HEK293 (cell line): ENCODE measurements around the gene ZNF593.

ENCODE experiments used
- CTCF ChIA-PET: fragments of 350-600 bp; formaldehyde crosslinking; extraction: SDS; loops from one replicate; lab custom pipeline; 2021; ENCODE audit warnings: antibody characterized with exemption; lab: Yijun Ruan, JAX
- POLR2A ChIA-PET: fragments of 300-600 bp; formaldehyde crosslinking; extraction: SDS; loops from one replicate; lab custom pipeline; 2020; ENCODE audit warnings: antibody characterized with exemption, inconsistent platforms; lab: Yijun Ruan, JAX
- H3K27ac ChIP-seq: fragments of 200-500 bp; sonication (Bioruptor generic); 2 replicates; pipeline ENCODE4 v1.5.1; 2014; ENCODE audit warnings: low read depth, low read length, control low read depth, inconsistent platforms; ENCODE audit errors: extremely low read depth
- H3K36me3 ChIP-seq, 2 experiments: fragments of 200-500 bp in 1 of 2; sonication (Bioruptor generic) in 1 of 2; 1 replicate in 1 of 2; 2 replicates in 1 of 2; pipeline ENCODE4 v1.5.1; 2014 to 2017; ENCODE audit warnings: inconsistent platforms in 2 of 2, low read length in 2 of 2; ENCODE audit not compliant: control insufficient read depth in 2 of 2, insufficient read depth in 1 of 2
- H3K4me1 ChIP-seq: fragments of 200-500 bp; sonication (Bioruptor generic); 2 replicates; pipeline ENCODE4 v1.5.1; 2014; ENCODE audit warnings: mild to moderate bottlenecking, low read length, inconsistent platforms; ENCODE audit not compliant: control insufficient read depth, insufficient read depth
- H3K4me3 ChIP-seq: 2 replicates; pipeline ENCODE4 v1.5.1; 2011; ENCODE audit warnings: low read depth, mild to moderate bottlenecking, control low read depth, low read length, moderate library complexity
- H3K9me3 ChIP-seq: fragments of 200-500 bp; sonication (Bioruptor generic); 2 replicates; pipeline ENCODE4 v1.5.1; 2014; ENCODE audit warnings: low read depth, low read length, inconsistent platforms; ENCODE audit not compliant: control insufficient read depth, insufficient read depth
- FEZF1 ChIP-seq: fragments of 450-650 bp; formaldehyde crosslinking; IDR thresholded peaks from 2 replicates; pipeline ENCODE4 v1.5.1; 2016; ENCODE audit warnings: missing biosample characterization, missing genetic modification characterization
- HOXD13 ChIP-seq: sonication (generic); formaldehyde crosslinking; IDR thresholded peaks from 2 replicates; pipeline ENCODE4 v1.8.0; 2022; ENCODE audit warnings: missing genetic modification reagents, borderline replicate concordance
- KLF10 ChIP-seq: fragments of 450-650 bp; IDR thresholded peaks from 2 replicates; pipeline ENCODE4 v1.5.1; 2018; ENCODE audit warnings: missing biosample characterization, mild to moderate bottlenecking, missing genetic modification characterization
- KLF9 ChIP-seq: fragments of 450-650 bp; formaldehyde crosslinking; IDR thresholded peaks from 2 replicates; pipeline ENCODE4 v1.5.1; 2016; ENCODE audit warnings: missing biosample characterization, missing genetic modification characterization, low read depth
- OVOL3 ChIP-seq: fragments of 450-650 bp; formaldehyde crosslinking; IDR thresholded peaks from 2 replicates; pipeline ENCODE4 v1.5.1; 2016; ENCODE audit warnings: missing biosample characterization, missing genetic modification characterization
- SP2 ChIP-seq: fragments of 450-650 bp; formaldehyde crosslinking; IDR thresholded peaks from 2 replicates; pipeline ENCODE4 v1.5.1; 2016; ENCODE audit warnings: missing biosample characterization, missing genetic modification characterization
- SP3 ChIP-seq: fragments of 450-650 bp; formaldehyde crosslinking; IDR thresholded peaks from 2 replicates; pipeline ENCODE4 v1.5.1; 2016; ENCODE audit warnings: missing biosample characterization, missing genetic modification characterization
- ZFP41 ChIP-seq: fragments of 450-650 bp; formaldehyde crosslinking; IDR thresholded peaks from 2 replicates; pipeline ENCODE4 v1.5.1; 2016; ENCODE audit warnings: missing biosample characterization, missing genetic modification characterization, borderline replicate concordance
- ZNF423 ChIP-seq: fragments of 450-650 bp; formaldehyde crosslinking; IDR thresholded peaks from 2 replicates; pipeline ENCODE4 v1.5.1; 2016; ENCODE audit warnings: missing biosample characterization, missing genetic modification characterization
- ZNF544 ChIP-seq: fragments of 450-650 bp; formaldehyde crosslinking; IDR thresholded peaks from 2 replicates; pipeline ENCODE4 v1.5.0; 2017; ENCODE audit warnings: missing biosample characterization, missing genetic modification characterization
- ZNF600 ChIP-seq: fragments of 450-650 bp; formaldehyde crosslinking; IDR thresholded peaks from 2 replicates; pipeline ENCODE4 v1.5.1; 2016; ENCODE audit warnings: missing biosample characterization, missing genetic modification characterization
- ZNF626 ChIP-seq: fragments of 450-650 bp; sonication (Bioruptor Pico); formaldehyde crosslinking; IDR thresholded peaks from 2 replicates; pipeline ENCODE4 v1.5.1; 2018; ENCODE audit warnings: missing biosample characterization, missing genetic modification characterization, inconsistent platforms
- ZNF645 ChIP-seq: fragments of 450-650 bp; formaldehyde crosslinking; IDR thresholded peaks from 2 replicates; pipeline ENCODE4; 2016; ENCODE audit warnings: missing biosample characterization, missing genetic modification characterization
- TF ChIP-seq, protein P1 (sequence below): fragments of 450-650 bp; formaldehyde crosslinking; IDR thresholded peaks from 2 replicates; pipeline ENCODE4 v1.5.1; 2017; ENCODE audit warnings: missing biosample characterization, missing genetic modification characterization
- TF ChIP-seq, protein P2 (sequence below): fragments of 450-650 bp; formaldehyde crosslinking; IDR thresholded peaks from 2 replicates; pipeline ENCODE4 v1.5.1; 2016; ENCODE audit warnings: missing biosample characterization, missing genetic modification characterization
- TF ChIP-seq, protein P3 (sequence below): fragments of 450-650 bp; formaldehyde crosslinking; IDR thresholded peaks from 2 replicates; pipeline ENCODE4 v1.5.1; 2017; ENCODE audit warnings: missing biosample characterization, missing genetic modification characterization
- TF ChIP-seq, protein P4 (sequence below): fragments of 450-650 bp; formaldehyde crosslinking; conservative IDR thresholded peaks from 2 replicates; pipeline ENCODE4 v1.5.1; 2016; ENCODE audit warnings: low read depth, missing biosample characterization, missing genetic modification characterization
- TF ChIP-seq, protein P5 (sequence below): fragments of 450-650 bp; formaldehyde crosslinking; IDR thresholded peaks from 2 replicates; pipeline ENCODE4 v1.5.1; 2017; ENCODE audit warnings: missing biosample characterization, missing genetic modification characterization

Gene ZNF593

DNA sequence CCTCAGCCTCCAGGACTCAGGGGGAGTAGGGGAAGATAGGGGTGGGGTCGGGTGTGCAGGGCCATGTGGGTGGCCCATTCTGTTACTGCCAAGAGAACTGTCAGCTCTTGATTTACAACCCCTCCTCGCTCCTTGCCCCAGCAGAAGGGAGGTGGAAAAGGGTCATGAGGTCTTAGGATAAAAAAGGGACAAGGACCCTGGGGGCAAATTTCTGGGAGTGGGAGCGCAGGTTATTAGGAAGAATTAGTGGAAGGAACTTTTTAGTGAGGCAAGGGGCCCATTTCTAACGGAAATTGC, 10.0 kb upstream of the ZNF593 start (continued):
- TF ChIP-seq, protein P1, sequence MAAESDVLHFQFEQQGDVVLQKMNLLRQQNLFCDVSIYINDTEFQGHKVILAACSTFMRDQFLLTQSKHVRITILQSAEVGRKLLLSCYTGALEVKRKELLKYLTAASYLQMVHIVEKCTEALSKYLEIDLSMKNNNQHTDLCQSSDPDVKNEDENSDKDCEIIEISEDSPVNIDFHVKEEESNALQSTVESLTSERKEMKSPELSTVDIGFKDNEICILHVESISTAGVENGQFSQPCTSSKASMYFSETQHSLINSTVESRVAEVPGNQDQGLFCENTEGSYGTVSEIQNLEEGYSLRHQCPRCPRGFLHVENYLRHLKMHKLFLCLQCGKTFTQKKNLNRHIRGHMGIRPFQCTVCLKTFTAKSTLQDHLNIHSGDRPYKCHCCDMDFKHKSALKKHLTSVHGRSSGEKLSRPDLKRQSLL (tag by site-specific recombination), result no peak
- TF ChIP-seq ZNF423 (no peak), SP3 (no peak)
- TF ChIP-seq, protein P2, sequence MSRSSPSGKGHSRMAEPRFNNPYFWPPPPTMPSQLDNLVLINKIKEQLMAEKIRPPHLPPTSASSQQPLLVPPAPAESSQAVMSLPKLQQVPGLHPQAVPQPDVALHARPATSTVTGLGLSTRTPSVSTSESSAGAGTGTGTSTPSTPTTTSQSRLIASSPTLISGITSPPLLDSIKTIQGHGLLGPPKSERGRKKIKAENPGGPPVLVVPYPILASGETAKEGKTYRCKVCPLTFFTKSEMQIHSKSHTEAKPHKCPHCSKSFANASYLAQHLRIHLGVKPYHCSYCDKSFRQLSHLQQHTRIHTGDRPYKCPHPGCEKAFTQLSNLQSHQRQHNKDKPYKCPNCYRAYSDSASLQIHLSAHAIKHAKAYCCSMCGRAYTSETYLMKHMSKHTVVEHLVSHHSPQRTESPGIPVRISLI, result no peak
- TF ChIP-seq, protein P3, sequence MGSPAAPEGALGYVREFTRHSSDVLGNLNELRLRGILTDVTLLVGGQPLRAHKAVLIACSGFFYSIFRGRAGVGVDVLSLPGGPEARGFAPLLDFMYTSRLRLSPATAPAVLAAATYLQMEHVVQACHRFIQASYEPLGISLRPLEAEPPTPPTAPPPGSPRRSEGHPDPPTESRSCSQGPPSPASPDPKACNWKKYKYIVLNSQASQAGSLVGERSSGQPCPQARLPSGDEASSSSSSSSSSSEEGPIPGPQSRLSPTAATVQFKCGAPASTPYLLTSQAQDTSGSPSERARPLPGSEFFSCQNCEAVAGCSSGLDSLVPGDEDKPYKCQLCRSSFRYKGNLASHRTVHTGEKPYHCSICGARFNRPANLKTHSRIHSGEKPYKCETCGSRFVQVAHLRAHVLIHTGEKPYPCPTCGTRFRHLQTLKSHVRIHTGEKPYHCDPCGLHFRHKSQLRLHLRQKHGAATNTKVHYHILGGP (tag by site-specific recombination), result no peak

DNA sequence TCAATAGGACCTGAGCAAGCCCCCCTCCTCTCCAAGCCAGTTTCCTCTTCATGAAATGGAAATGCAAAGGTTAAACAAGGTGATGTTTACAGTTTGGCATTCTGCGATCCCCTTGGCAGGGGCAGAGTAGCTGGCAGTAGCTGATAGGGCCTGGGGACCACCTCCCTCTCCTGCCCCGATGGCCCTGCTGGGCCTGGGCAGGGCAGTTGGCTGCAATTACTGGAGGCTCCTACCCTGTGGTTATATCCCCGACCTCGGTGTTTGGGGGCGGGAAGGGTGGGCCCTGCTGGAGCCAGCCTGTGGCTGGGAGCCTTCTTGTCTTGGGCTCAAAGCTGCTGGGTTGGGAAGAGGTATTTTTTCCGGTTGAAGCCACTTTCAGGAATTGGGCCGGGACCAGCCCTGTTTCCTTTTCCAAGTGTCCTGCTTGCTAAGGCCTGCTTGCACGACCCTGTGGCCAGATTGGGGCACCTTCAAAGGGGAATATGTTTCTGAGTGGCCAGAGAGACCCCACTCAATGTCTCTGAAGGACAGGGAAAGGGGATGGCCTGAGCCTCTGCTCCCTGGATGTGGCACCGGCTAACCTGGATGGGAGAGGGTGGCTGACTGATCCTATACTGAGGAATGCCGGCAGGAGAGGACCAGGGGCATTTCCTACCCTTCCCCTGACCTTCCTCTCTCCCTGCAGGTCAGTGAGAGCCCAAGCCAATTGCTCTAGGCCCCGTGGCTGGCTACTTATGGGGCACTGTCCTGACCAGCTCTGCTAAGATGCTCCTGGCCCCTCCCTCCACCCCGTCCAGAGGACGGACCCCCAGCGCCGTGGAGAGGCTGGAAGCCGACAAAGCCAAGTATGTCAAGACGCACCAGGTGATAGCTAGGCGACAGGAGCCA, 8.9 kb upstream of the ZNF593 start:
- ChIA-PET POLR2A (interaction anchor here (1.0 kb wide), 1 partner anchor 9 kb away, joined by 4 read pairs; the partner anchor contains the start of gene ZNF593), CTCF (interaction anchor here (0.9 to 1.8 kb wide), 3 partner anchors 9 to 72 kb away, joined by 4 to 9 read pairs (median 7); partner anchors contain the start of gene ZNF593)
- Histone ChIP-seq H3K9me3 (no peaks in the 10 kb centered on the region), H3K4me3 (no peak overlapping the region), H3K27ac (no peak overlapping the region), H3K4me1 (no peaks in the 10 kb centered on the region; the same call in 1 of the 2 replicates)
- TF ChIP-seq KLF10 (tag by site-specific recombination) (no peak), OVOL3 (tag by site-specific recombination) (no peak), ZNF645 (tag by site-specific recombination) (no peak), HOXD13 (CRISPR knock-in tag) (no peak), SP2 (tag by site-specific recombination) (no peak), ZFP41 (tag by site-specific recombination) (no peak), KLF9 (tag by site-specific recombination) (no peak), ZNF544 (tag by site-specific recombination) (no peak), FEZF1 (tag by site-specific recombination) (no peak), ZNF626 (tag by site-specific recombination) (no peak), ZNF600 (tag by site-specific recombination) (no peak)
- TF ChIP-seq, protein P3 (tag by site-specific recombination), result no peak
- TF ChIP-seq, protein P4, sequence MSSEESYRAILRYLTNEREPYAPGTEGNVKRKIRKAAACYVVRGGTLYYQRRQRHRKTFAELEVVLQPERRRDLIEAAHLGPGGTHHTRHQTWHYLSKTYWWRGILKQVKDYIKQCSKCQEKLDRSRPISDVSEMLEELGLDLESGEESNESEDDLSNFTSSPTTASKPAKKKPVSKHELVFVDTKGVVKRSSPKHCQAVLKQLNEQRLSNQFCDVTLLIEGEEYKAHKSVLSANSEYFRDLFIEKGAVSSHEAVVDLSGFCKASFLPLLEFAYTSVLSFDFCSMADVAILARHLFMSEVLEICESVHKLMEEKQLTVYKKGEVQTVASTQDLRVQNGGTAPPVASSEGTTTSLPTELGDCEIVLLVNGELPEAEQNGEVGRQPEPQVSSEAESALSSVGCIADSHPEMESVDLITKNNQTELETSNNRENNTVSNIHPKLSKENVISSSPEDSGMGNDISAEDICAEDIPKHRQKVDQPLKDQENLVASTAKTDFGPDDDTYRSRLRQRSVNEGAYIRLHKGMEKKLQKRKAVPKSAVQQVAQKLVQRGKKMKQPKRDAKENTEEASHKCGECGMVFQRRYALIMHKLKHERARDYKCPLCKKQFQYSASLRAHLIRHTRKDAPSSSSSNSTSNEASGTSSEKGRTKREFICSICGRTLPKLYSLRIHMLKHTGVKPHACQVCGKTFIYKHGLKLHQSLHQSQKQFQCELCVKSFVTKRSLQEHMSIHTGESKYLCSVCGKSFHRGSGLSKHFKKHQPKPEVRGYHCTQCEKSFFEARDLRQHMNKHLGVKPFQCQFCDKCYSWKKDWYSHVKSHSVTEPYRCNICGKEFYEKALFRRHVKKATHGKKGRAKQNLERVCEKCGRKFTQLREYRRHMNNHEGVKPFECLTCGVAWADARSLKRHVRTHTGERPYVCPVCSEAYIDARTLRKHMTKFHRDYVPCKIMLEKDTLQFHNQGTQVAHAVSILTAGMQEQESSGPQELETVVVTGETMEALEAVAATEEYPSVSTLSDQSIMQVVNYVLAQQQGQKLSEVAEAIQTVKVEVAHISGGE (tag by site-specific recombination), result no peak
- TF ChIP-seq, protein P5, sequence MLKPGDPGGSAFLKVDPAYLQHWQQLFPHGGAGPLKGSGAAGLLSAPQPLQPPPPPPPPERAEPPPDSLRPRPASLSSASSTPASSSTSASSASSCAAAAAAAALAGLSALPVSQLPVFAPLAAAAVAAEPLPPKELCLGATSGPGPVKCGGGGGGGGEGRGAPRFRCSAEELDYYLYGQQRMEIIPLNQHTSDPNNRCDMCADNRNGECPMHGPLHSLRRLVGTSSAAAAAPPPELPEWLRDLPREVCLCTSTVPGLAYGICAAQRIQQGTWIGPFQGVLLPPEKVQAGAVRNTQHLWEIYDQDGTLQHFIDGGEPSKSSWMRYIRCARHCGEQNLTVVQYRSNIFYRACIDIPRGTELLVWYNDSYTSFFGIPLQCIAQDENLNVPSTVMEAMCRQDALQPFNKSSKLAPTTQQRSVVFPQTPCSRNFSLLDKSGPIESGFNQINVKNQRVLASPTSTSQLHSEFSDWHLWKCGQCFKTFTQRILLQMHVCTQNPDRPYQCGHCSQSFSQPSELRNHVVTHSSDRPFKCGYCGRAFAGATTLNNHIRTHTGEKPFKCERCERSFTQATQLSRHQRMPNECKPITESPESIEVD (tag by site-specific recombination), result no peak
- TF ChIP-seq, all 188 proteins: peak for 0
- no peaks in the 10 kb centered on the region for H3K36me3 ChIP-seq
